Kidney (tissue), 14 donors: Measurements from ENCODE around the gene TOLLIP. TPM values are rescaled to one million over a fixed set of nuclear protein-coding genes. Genes with fewer than 3 reads are reported as not detected.
"Not testable (repeated sequence)": the region's sequence is repeated elsewhere in the genome, so short reads cannot be mapped to it uniquely, and the experiment has no call there.

Experiments used
- DNase-seq, 5 donors: peaks; one replicate each; pipeline ENCODE4 v3.0.0-alpha.2; 2013 to 2020
- FAIRE-seq: peaks from 2 replicates; lab custom pipeline; 2012; peaks lifted over from hg19 to GRCh38; lab: Jason Lieb, UNC
- H3K27ac ChIP-seq, 2 donors: one replicate each; pipeline ENCODE4 v1.7.0; 2013; ENCODE audit warnings: low read depth in 2 of 2, low read length in 2 of 2, inconsistent platforms in 1 of 2
- H3K27me3 ChIP-seq: one replicate; pipeline ENCODE4 v1.7.1; 2013; ENCODE audit warnings: low read length, inconsistent platforms; ENCODE audit not compliant: control insufficient read depth, insufficient read depth
- H3K36me3 ChIP-seq, 3 donors: one replicate each; pipeline versions ENCODE4 v1.7.0 to v1.7.1; 2013; ENCODE audit warnings: low read length in 3 of 3, control low read depth in 1 of 3, inconsistent platforms in 1 of 3; ENCODE audit not compliant: insufficient read depth in 3 of 3, control insufficient read depth in 2 of 3
- H3K4me1 ChIP-seq, 3 donors: one replicate each; pipeline versions ENCODE4 v1.7.0 to v1.7.1; 2013; ENCODE audit warnings: low read length in 3 of 3, inconsistent platforms in 1 of 3, low read depth in 1 of 3; ENCODE audit not compliant: control insufficient read depth in 2 of 3, insufficient read depth in 2 of 3
- H3K4me3 ChIP-seq, 3 donors: one replicate each; pipeline versions ENCODE4 v1.7.0 to v1.8.1; 2013; ENCODE audit warnings: low read length in 3 of 3, control low read depth in 1 of 3, inconsistent platforms in 1 of 3
- H3K9ac ChIP-seq, 3 donors: one replicate each; pipeline versions ENCODE4 v1.7.0 to v1.7.1; 2013; ENCODE audit warnings: low read length in 3 of 3, control low read depth in 1 of 3, inconsistent platforms in 1 of 3
- H3K9me3 ChIP-seq, 3 donors: one replicate each; pipeline versions ENCODE4 v1.7.0 to v1.7.1; 2013; ENCODE audit warnings: low read length in 3 of 3, control low read depth in 1 of 3, inconsistent platforms in 1 of 3; ENCODE audit not compliant: control insufficient read depth in 2 of 3, insufficient read depth in 1 of 3
- intact Hi-C: fragments of 100-400 bp; cut with DNase I; formaldehyde crosslinking; loops from one replicate; pipeline ENCODE4 v1.11.1; 2022
- polyA plus RNA-seq: library from polyadenylated mRNA; stranded (reverse); fragments of 350-450 nt; fragmentation: Illumina TruSeq; extraction: RNeasy Lipid Tissue Mini Kit (QIAGEN cat#74804); gene quantifications from one replicate; pipeline ENCODE4 v1.2.3, GENCODE V29; 2014; ENCODE audit warnings: low read depth, low replicate concordance; ENCODE audit not compliant: insufficient read depth
- total RNA-seq: library from RNA; stranded (reverse); fragmentation: NEBNext Ultra II Directional; extraction: Animal tissue kit (Norgen Biotek cat#: 25700); gene quantifications from one replicate; pipeline ENCODE4 v1.2.1, GENCODE V29; 2021
- TF ChIP-seq, protein P1 (sequence below): IDR thresholded peaks from 3 replicates; pipeline ENCODE4 v1.5.1; 2012; ENCODE audit warnings: mild to moderate bottlenecking, moderate library complexity, borderline replicate concordance; ENCODE audit not compliant: insufficient read depth; ENCODE audit errors: extremely low read depth
- donor health status: control.
- donor health status: control.
- donor health status: control.
- donor health status: control.
- donor health status: control.
- donor health status: DM: yes; HTN: yes; CAD: no.
- donor health status: Normal renal cell carcinoma (clear cell type).

TOLLIP gene
- total and polyA plus RNA-seq, 2 donors from 2014 or later: 65.5 to 88.0 TPM

DNA sequence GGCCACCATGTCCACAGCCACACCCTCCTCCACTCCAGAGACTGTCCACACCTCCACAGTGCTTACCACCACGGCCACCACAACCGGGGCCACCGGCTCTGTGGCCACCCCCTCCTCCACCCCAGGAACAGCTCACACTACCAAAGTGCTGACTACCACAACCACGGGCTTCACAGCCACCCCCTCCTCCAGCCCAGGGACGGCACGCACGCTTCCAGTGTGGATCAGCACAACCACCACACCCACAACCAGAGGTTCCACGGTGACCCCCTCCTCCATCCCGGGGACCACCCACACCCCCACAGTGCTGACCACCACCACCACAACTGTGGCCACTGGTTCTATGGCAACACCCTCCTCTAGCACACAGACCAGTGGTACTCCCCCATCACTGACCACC lies 64.9 kb downstream of the TOLLIP start:
- H3K27me3 ChIP-seq, H3K36me3 ChIP-seq, H3K27ac ChIP-seq, FAIRE-seq, H3K9ac ChIP-seq, intact Hi-C loops, H3K4me3 ChIP-seq, H3K9me3 ChIP-seq, DNase-seq, H3K4me1 ChIP-seq: not testable (repeated sequence)

DNA sequence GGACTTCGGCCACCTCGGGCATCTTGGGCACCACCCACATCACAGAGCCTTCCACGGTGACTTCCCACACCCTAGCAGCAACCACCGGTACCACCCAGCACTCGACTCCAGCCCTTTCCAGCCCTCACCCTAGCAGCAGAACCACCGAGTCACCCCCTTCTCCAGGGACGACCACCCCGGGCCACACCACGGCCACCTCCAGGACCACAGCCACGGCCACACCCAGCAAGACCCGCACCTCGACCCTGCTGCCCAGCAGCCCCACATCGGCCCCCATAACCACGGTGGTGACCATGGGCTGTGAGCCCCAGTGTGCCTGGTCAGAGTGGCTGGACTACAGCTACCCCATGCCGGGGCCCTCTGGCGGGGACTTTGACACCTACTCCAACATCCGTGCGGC lies 65.9 kb downstream of the TOLLIP start:
- not testable (repeated sequence) for DNase-seq

DNA sequence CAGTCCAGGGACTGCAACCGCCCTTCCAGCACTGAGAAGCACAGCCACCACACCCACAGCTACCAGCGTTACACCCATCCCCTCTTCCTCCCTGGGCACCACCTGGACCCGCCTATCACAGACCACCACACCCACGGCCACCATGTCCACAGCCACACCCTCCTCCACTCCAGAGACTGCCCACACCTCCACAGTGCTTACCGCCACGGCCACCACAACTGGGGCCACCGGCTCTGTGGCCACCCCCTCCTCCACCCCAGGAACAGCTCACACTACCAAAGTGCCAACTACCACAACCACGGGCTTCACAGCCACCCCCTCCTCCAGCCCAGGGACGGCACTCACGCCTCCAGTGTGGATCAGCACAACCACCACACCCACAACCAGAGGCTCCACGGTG lies 66.7 kb downstream of the TOLLIP start:
- intact Hi-C loops, H3K27ac ChIP-seq, H3K4me3 ChIP-seq, H3K4me1 ChIP-seq, H3K27me3 ChIP-seq, FAIRE-seq, H3K9me3 ChIP-seq, H3K36me3 ChIP-seq, H3K9ac ChIP-seq, DNase-seq: not testable (repeated sequence)

More for the DNA sequence above, 65.9 kb downstream of the TOLLIP start:
- H3K27me3 ChIP-seq, H3K9me3 ChIP-seq, intact Hi-C loops, H3K4me1 ChIP-seq, H3K4me3 ChIP-seq, H3K36me3 ChIP-seq, FAIRE-seq, H3K27ac ChIP-seq, H3K9ac ChIP-seq: not testable (repeated sequence)

DNA sequence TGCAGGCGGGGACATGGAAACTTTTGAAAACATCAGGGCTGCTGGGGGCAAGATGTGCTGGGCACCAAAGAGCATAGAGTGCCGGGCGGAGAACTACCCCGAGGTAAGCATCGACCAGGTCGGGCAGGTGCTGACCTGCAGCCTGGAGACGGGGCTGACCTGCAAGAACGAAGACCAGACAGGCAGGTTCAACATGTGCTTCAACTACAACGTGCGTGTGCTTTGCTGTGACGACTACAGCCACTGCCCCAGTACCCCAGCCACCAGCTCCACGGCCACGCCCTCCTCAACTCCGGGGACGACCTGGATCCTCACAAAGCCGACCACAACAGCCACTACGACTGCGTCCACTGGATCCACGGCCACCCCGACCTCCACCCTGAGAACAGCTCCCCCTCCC lies 67.1 kb downstream of the TOLLIP start:
- no peak for FAIRE-seq
- no peak for DNase-seq
- Histone ChIP-seq H3K9me3 (no peaks in the 10 kb centered on the region), H3K4me1 (no peaks in the 10 kb centered on the region), H3K27ac (no peak overlapping the region), H3K36me3 (no peaks in the 10 kb centered on the region), H3K9ac (no peak overlapping the region), H3K27me3 (no peaks in the 10 kb centered on the region), H3K4me3 (no peak overlapping the region)
- intact Hi-C loops: no loop called here
- TF ChIP-seq, protein P1, sequence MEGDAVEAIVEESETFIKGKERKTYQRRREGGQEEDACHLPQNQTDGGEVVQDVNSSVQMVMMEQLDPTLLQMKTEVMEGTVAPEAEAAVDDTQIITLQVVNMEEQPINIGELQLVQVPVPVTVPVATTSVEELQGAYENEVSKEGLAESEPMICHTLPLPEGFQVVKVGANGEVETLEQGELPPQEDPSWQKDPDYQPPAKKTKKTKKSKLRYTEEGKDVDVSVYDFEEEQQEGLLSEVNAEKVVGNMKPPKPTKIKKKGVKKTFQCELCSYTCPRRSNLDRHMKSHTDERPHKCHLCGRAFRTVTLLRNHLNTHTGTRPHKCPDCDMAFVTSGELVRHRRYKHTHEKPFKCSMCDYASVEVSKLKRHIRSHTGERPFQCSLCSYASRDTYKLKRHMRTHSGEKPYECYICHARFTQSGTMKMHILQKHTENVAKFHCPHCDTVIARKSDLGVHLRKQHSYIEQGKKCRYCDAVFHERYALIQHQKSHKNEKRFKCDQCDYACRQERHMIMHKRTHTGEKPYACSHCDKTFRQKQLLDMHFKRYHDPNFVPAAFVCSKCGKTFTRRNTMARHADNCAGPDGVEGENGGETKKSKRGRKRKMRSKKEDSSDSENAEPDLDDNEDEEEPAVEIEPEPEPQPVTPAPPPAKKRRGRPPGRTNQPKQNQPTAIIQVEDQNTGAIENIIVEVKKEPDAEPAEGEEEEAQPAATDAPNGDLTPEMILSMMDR: no peak

DNA sequence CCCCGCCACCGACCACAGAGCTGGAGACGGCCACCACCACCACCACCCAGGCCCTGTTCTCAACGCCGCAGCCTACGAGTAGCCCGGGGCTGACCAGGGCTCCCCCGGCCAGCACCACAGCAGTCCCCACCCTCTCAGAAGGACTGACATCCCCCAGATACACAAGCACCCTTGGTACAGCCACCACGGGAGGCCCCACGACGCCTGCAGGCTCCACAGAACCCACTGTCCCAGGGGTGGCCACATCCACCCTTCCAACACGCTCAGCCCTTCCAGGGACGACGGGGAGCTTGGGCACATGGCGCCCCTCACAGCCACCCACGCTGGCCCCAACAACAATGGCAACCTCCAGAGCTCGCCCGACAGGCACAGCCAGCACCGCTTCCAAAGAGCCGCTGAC lies 67.7 kb downstream of the TOLLIP start:
- no peaks in the 10 kb centered on the region for H3K4me1 ChIP-seq
- H3K9me3 ChIP-seq: no peaks in the 10 kb centered on the region
- no peak overlapping the region for H3K9ac ChIP-seq
- no peak for DNase-seq
- no peak overlapping the region for H3K4me3 ChIP-seq
- H3K27me3 ChIP-seq: no peaks in the 10 kb centered on the region
- H3K36me3 ChIP-seq: no peaks in the 10 kb centered on the region
- no peak overlapping the region for H3K27ac ChIP-seq
- TF ChIP-seq, protein P1: no peak
- intact Hi-C loops: no loop called here
- no peak for FAIRE-seq
